ENCODE measurements around the gene SPDEF.

The SPDEF gene

GRCh38 chr6:34583461-34583860 is 27.3 kb upstream of the SPDEF start:
- DNase-seq, result no peak

DNA sequence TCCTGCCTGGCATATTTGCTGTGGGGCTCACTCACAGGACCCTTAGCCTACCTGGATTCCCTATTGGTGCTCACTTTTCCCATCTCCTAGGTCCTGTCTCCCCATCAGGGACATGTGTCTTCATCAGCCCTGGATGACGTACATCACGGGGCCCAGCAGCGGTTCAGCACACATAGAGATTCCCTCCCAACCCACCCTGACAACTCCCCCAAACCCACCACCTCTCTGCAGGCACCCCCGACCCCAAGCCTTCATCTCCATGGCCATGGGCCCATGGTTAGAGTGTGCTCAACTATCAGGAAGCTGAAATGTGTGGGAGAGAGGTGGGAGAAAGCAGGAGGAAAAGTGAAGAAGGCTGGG is 25.4 kb upstream of the SPDEF start:
- DNase-seq, result no peak

DNA sequence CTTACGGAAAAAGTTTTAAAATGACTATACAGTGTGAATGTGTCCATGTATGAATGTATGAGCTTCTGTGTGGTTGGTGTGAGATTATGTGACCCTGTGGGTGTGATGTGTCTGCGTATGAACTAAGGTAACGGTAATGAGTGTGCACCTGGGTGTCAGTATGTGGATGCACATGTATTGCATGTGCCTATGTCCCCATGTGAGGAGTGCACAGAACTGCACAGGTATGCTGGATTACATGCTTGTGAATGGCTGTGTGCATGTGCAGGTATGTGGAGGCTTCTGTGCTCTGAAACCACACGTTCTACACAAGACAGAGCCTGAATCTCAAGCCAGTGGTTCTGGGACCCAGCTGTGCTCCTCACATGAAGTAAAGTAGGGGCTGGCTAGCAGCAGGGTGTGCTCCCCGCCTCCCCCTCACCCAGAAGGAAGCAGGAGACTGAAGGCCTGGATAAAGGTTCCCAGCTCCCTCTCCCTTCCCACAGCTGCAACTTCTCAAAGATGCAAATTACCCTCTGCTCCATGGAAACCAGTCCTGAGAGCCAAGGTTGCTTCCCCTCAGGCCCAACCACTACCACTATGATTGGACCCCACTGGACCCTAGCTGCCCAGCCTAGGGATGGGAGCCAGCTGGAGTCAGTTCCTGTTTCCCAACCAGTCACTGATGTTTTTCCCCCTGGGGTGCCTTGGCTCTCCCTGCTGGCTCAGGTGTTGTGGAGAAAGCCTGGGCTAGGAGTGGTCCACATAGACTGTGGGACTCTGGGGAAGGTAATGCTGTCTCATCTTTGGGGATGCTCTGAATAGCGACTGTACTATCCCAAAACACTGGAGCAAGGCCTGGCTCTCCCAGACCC is 24.8 kb upstream of the SPDEF start:
- no peak for DNase-seq

GRCh38 chr6:34578445-34579262 is 22.5 kb upstream of the SPDEF start:
- no peak for DNase-seq

GRCh38 chr6:34576286-34576955 is 20.3 kb upstream of the SPDEF start:
- no peak for DNase-seq

GRCh38 chr6:34575326-34575725 is 19.2 kb upstream of the SPDEF start:
- DNase-seq, result no peak

GRCh38 chr6:34574647-34575293 is 18.6 kb upstream of the SPDEF start:
- no peak for DNase-seq

- DNase-seq, result no peak
Observed at GRCh38 chr6:34573567-34574183, 17.5 kb upstream of the SPDEF start.

- DNase-seq, result no peak
Observed at GRCh38 chr6:34572585-34572984, 16.5 kb upstream of the SPDEF start.

- no peak for DNase-seq
Observed at GRCh38 chr6:34572021-34572420, 15.9 kb upstream of the SPDEF start.

GRCh38 chr6:34571388-34571787 is 15.3 kb upstream of the SPDEF start:
- no peak for DNase-seq

- no peak for DNase-seq
Observed at GRCh38 chr6:34570066-34570833, 14.1 kb upstream of the SPDEF start.

GRCh38 chr6:34569361-34569973 is 13.3 kb upstream of the SPDEF start:
- DNase-seq, result no peak

DNA sequence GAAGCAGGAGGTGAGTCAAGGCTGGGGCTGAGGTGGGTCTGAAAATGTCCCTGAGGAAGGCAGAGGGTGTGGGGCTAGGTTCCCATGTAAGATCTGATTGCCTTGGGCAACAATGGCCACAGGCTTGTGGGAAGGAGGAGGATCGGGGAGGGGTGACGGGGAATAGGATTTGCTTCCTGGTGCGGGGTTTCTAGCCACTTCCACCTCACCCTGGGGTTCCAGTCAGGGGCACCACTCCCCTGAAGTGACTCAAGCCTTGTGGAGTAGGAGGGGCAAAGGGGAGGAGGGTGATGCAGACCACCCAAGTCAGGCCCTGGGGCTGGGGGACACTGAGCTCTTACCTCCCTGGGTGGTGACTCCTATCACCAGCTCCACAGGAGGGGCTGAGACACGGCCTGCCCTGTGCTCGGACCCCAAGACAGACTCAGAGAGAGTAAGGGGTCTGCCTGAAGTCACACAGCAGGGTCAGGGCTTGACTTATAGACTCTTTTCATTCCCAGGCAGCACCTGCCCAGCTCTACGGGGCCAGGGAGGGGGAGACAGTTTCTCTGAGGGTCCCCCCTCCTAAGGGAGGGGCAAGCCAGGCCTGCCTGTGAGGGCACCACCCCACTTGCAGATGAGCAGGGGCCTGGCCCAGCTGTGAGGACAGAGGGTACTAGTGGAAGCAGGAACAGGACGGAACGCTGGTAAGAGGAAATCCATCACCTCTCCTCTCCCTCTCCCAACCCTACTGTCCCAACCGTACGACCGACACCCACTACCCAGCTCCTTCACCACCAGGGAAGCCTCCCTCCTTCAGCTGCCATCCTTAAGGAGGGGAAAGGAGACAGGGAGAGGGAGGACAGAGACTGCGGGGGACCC is 12.4 kb upstream of the SPDEF start:
- no peak for DNase-seq

DNA sequence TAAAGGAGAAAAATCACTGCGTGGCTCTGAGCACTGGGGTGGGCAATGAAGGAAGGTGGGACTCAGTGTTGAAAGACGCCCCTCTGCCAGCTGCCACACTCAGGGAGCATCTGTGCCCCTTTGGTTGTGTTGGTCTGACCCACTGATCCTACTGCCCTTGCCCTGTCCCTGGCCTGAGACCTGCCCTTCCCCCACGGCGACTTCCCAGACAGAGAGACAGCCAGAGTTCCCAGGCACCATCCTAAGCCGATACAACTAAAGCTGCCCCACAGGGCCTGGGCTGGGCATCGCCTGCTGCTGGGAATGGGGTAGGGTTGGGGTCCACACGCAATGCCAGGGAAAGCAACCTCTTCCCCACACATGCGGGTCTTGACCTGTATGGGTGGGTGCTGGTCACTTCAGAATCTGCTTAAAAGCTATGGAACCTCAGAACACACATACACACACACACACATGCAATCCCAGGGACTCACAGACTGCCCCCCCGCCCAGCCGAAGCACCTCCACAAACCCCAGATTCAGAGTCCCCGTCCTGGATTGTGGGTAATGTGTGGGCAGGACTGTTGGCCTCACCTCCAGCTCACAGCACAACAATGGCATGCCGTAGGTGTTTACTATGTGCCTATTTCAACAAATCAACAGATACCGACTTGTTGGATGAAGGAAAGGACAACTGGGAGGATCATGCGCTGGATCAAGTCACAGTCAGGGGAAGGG is 10.9 kb upstream of the SPDEF start:
- no peak for DNase-seq

- DNase-seq, result no peak
Observed at GRCh38 chr6:34565722-34566137, 9.6 kb upstream of the SPDEF start.

DNA sequence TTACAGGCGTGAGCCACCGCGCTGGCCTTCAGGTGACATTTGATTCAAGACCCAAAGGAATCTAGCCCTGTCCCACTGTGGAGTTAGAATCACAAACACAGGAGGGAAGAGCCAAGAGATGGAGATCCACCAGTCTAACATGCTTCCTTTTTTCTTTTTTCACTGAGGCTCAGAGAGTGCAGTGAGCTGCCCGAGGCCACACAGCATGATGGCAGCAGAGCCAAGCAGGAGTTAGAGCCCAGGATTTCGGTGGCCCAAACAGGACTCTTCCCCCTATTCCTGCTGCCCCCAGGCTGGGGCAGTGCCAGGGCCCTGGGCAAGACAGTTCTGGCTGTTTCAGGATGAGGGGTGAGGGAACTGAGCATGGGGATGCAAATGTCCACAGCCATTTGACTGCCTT is 8.1 kb upstream of the SPDEF start:
- DNase-seq, result no peak

DNA sequence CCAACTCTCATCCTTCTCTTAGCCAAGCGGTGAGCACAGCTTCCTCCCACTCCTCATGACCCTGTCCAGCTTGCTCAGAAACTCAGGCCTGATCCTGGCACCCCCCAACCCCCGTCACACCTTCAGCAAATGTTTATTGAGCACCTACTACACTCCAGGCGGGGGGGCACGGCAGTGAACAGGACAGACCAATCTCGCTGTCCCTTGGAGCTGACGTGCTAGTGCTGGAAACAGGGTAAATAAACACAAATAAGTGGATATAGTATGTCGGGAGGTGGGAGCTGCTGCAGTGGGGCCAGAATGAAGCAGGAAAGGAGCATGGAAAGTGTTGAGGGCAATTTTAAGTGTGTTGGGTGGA is 7.4 kb upstream of the SPDEF start:
- DNase-seq, result no peak

DNA sequence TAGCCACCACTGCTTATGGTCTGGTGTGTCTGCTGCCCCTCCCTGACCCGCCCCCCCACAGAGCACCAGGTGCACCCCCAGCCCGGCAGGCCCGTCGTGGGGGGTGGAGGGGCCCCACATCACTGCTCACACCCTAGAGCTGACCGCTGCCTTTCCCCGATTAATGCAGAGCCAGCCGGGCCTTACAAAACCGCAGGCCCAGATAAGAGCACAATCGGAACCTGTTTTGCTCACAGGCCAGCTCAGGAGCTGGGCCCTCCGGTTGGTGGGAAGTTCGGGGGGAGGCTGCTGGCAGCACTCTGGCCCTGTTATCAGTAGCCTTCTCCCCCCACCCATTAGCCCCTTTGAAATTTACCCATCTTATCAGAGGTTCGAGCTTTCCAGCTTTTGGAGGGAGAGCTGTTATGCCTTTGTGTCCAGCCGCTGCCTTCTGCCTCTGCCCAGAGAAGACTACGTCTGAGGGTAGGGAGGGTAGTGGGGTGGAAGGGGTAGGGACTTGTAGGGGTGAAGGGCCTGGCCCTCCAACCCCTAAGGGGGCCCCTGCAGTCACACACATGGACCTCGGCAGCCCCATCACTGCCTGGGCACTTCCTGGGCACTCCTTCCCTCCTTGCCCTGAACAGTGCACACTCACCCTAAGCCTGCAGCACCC is 6.9 kb upstream of the SPDEF start:
- no peak for DNase-seq
